Measurements from ENCODE around the gene PCDHB6.
"Not testable (repeated sequence)": the region's sequence is repeated elsewhere in the genome, so short reads cannot be mapped to it uniquely, and the experiment has no call there.

Gene PCDHB6

GRCh38 chr5:141199359-141200235, 49.7 kb downstream of the PCDHB6 start, which contains the start of gene PCDHB11:
PCDHB11 (plus strand) TSS chr5:141199627; CDS start chr5:141199775, 148 bp downstream.
- H3K4me3 ChIP-seq (ENCODE audit: low read depth, low read length), result no peak within 1 kb of the TSS
- no peak for TF ChIP-seq CTCF (IDR thresholded peaks at IDR 0.05; ENCODE audit: low read depth, low read length, missing control alignments)
- DNase-seq (ENCODE audit: low read depth), result no peak

GRCh38 chr5:141201126-141201525, 51.3 kb downstream of the PCDHB6 start:
- not testable (repeated sequence) for DNase-seq (ENCODE audit: low read depth)

GRCh38 chr5:141201646-141202045, 51.8 kb downstream of the PCDHB6 start:
- not testable (repeated sequence) for DNase-seq (ENCODE audit: low read depth); H3K4me3 ChIP-seq (ENCODE audit: low read depth, low read length)

More at GRCh38 chr5:141201126-141201525, 51.3 kb downstream of the PCDHB6 start:
- not testable (repeated sequence) for H3K4me3 ChIP-seq (ENCODE audit: low read depth, low read length)

All from GM12864 (cell line).